Activated CD8-positive, alpha-beta memory T cell treated with anti-CD3 and anti-CD28 coated beads for 1 hour (primary cell): ENCODE results near the gene WDR27.

ENCODE experiments used
- DNase-seq, 2 donors: peaks; one replicate each; pipeline ENCODE4 v3.0.0-alpha.2; 2020; ENCODE audit warnings: low read depth in 1 of 2; ENCODE audit errors: extremely low read depth in 1 of 2

The WDR27 gene

DNA sequence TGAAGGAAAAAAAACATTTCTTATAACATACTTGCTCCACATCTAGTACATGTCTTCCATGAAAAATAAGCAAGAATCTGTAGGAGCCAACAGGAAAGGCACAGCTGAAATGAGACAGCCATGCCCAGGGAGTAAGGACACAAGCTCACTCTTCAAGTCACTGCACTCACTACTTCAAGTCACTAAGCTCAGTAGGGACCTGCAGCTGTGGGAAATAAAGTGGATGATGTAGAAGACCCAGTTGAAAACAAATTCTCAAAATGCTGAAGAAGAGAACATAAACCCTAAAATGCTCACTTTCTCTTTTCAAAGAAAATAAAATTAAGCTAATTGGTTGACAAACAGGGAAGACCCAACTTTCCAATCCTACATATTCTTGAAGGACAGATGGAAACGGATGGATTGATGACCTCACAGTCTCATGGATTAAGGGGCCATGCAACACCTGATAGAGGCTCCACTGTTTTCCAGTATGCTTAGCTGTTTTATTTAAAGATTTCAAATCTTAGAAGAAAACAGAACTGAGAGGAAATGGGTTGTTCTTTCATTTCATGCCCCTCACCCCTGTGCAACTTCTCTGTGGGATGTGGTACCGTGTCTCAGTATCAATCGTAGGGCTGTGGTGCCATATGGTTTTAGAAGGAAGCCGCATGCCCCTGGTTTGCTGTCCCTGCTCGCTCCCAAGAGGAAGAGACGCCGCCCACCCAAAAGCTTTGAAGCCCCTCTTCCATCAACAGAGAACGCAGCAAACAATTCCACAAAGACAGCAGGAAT lies 133.3 kb downstream of the WDR27 start:
- DNase-seq, result no peak

DNA sequence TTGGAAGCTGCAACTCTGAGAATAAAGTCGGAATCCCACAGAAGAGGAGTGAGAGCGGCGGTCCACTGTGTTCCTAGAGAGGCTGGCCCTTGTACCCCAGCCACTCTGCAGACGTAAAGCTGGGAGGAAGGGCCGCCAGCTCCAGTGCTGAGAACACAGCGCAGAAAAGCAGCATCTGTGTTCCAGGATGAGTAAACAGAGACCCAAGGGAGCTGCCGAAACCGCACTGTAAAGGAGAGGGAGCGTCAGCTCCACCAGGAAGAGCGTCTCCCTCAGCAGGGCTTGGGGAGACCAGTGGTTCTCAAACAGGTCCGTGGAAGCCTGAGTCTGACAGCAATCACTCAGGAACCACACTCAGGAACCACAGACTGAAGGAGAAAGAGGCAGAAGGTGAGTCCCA lies 134.0 kb downstream of the WDR27 start:
- DNase-seq, result no peak

DNA sequence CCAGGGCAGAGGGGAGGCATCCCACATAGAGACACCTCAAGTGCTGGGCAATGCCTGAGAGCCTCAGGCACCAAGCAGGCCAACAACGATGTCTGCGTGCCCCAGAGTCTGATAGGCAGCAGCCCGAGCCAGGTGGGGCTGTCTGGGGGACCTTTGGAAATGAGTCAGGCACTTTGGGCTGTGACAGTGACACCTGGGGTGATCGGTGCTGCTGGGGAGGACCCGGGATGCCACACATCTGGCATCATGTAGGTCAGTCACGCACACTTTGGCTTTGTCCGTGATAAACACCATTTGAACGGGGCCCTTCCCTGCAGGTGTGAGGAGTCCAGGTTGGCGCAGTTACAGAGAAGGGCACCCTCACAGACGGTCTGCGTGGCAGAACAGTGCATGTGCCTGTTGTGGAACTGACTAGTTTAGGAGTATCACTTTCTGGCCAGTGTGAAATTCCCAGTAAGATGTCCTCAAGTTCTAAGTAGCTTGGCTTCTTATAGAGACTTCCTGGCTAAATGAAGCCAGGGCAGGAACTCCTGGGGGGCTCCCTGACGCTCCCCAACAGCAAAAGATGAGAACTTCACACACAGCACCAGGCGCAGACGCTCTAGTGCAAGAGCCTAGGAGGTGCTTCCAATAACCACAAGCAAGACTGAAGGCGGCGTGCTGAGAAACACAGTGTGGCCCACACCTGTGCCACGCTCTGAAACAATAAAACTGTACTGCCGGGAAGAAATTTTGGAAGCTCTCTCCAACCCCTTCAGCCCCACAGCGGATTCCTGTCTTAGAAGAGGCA lies 134.7 kb downstream of the WDR27 start:
- DNase-seq, result no peak

GRCh38 chr6:169566319-169566718 lies 135.5 kb downstream of the WDR27 start:
- DNase-seq, result no peak

GRCh38 chr6:169564453-169565240 lies 137.2 kb downstream of the WDR27 start:
- DNase-seq, result no peak

- DNase-seq, result no peak
Measured at GRCh38 chr6:169561665-169562064, 140.2 kb downstream of the WDR27 start.

- no peak for DNase-seq
Measured at GRCh38 chr6:169559592-169559991, 142.2 kb downstream of the WDR27 start.

DNA sequence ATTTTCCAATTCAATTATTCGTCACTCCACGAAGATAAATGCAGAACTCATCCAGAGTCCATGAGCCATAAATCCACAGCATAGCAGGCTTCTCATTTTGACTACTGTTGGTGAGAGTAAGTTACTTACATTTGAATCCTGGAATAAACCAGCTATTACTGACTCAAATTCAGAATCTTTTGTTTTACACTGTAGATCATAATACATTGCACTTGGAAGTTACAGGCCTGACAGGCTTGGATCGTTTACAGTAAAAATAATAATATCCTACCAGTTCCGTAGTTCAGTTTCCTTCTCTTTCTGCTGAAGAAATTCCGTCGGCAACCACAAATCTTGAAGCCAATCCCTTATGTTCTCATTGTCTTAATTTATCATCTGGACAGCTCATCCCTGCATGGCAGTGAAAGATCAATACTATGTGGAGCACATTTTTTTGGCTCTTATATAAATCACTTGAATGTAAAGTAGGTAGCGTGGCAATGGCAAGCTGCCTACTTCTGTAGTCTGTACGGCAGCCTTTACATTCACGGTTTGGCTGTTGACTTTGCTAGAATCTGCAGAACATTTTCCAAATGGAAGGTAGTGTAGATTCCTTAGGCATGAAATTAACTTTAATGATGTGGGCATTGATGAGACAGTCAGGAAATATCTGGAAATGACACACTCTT lies 142.9 kb downstream of the WDR27 start:
- DNase-seq, result no peak

GRCh38 chr6:169558378-169558773 lies 143.5 kb downstream of the WDR27 start:
- DNase-seq, result no peak

GRCh38 chr6:169557887-169558286 lies 143.9 kb downstream of the WDR27 start:
- DNase-seq, result no peak

DNA sequence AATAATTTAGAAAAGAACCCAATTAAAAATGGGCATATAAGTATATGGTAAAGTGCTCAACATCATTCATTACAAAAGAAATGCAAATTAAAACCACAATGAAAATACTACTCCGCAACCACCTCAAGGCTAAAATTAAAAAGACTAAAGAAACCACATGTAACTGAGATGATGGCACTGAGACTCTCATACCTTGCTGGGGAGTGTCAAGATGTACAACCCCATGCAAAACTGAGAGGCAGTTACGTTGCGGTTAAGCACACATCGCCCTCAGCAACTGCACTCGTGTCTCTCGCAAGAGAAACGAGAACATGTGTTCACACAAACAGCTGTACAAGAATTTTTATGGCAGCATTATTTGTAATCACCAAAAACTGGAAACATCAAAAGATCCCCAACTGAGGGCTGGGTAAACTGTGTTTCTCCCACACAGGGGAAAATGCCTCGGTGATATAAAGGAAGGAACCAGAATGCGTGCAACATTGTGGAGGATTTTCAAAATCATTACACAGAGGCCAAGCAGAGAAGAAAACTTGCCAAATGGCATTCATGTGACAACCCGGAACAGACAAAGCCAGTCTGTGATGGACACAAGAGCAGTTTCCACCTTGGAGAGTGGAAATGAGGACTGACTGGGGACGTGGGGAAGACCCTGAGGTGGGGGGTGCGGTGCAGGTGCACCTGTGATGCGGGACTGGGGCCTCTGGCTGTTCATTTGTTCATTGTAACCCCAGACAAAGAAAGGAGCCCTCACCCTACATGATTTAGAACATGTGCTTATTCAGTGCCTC lies 144.9 kb downstream of the WDR27 start:
- no peak for DNase-seq

- no peak for DNase-seq
Measured at GRCh38 chr6:169555971-169556617, 145.7 kb downstream of the WDR27 start.

DNA sequence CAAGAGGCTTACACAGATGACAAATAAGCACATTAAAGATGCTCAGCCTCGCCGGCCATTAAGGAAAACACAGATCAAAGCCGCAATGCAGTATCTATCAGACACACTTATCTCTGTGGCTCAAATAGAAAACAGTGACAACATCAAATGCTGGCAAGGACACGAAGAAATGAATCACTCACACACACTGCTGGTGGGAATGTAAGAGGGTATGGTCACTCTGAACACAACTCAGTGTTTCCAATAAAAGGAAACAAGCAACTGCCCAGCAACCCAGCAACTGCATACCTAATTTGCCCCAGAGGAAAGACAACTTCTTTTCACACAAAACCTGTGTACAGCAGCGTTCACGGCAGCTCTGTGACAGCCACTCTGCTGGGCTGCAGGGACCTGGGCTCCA lies 155.8 kb downstream of the WDR27 start:
- DNase-seq, result no peak

- no peak for DNase-seq
Measured at GRCh38 chr6:169543704-169544103, 158.1 kb downstream of the WDR27 start.

DNA sequence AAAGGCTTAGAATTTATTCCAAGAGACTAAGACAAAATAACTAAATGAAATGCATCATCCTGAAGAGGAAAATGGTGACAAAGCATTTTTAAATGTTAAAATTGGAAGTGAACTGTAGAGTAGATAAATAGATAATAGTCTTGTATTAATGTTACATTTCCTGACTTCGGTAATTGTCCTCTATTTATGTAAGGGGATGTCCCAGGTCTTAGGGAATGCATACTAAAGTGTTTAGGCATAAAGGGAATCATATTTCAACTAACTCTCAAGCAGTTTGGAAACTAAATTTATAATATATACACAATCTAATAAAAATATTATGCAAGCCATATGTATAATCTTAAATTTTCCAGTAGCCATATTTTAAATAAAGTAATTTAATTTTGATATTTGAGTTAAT lies 159.3 kb downstream of the WDR27 start:
- no peak for DNase-seq

DNA sequence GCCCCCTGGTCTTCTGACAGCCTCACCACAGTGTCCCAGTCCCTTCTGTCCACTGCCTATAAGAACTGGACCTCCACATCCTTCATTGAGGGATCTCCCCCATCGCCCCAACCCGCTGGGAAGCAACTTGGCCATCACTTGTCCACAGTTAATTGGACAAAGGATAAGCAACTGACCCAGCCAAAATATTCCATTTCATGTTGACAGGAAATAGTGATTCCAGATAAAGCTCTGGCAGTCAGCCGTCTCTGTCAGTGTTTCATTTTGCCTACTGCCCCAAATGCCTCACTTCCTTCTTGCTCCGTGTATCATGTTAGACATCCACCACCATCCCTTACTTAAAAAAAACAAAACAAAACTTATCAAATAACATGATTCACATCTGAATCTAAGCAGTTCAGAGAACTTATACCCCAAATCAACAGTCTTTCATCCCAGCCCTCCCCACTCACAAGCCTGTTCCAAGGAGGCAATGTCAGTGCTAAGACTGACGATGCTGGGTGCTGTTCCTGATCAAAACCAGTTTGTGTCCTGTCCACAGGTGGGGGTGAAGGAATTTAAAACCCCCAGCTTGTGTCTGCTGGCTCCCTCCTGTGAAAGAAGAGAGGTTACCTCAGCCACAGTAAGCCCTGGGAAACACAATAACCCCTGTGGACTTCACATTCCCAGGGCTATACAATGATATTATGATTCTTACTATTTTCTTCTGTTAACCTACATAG lies 162.5 kb downstream of the WDR27 start:
- no peak for DNase-seq

DNA sequence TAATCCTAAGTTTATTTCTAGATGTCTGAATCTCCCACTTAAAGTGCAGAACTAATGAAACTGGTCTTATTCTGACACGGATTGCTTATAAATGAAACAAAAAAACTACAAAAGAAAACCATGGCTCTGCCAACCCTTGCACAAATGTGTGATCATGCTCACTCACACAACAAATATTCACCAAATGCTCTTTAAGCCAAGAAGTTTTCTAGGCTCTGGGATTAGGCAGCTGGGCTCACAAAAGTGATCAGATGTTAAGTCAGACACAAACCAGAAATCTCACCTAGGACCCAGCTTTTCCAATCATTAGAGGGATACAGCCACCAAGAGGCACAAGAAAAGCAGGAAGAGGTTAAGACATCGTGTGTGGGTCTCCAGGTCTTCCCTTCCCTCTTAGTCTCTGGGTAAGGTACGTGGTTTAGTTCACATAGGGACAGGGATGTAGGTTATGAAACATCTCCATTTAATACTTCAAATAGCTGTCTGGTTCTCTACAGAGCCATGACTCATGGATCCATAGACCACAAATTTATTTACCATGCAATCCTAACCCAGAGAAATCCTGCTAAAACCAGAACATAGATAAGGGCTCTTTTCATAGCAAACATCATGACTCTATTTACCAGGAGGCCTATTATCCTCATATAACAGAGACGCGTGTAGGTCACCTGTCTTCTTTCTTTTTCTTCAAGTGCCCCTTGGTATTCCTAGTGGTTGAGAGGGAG lies 165.2 kb downstream of the WDR27 start:
- no peak for DNase-seq

- DNase-seq, result no peak
Measured at GRCh38 chr6:169534039-169534421, 167.8 kb downstream of the WDR27 start.
